Measurements from ENCODE around the gene CFAP43. TPM values are rescaled to one million over a fixed set of nuclear protein-coding genes. Genes with fewer than 3 reads are reported as not detected.
"Not testable (repeated sequence)": the region's sequence is repeated elsewhere in the genome, so short reads cannot be mapped to it uniquely, and the experiment has no call there.

Gene CFAP43
- total and polyA plus RNA-seq, 4 donors = 0.10 to 0.33 (median 0.15) TPM

DNA sequence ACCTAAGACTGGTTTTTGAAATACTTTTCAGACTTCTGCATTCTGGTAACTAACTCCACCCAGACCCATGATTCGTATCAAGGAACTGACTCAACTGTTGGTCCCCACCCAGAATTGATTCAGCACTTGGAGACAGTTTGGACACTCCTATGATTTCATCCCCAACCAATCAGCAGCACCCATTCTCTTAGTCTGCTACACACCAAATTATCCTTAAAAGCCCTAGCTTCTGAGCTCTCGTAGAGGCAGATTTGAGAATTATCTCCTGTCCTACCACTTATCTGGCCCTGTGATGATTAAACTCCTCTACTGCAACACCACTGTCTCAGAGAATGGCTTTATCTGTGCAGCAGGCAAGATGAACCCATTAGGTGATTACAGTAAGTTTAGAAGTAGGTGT, 14.8 kb upstream of the CFAP43 start:
- Histone ChIP-seq H3K27me3 (ENCODE audit: control insufficient read depth in 4 of 4, insufficient read depth in 4 of 4, low read length in 3 of 4) (no peaks in the 10 kb centered on the region), H3K4me1 (ENCODE audit: control insufficient read depth in 4 of 4, insufficient read depth in 4 of 4, low read length in 3 of 4) (peaks cover 0 to 6% (median under 1%) of the 10 kb centered on the region in 4 donors), H3K9ac (ENCODE audit: low read depth in 1 of 2, low read length in 2 of 2) (no peak overlapping the region), H3K27ac (ENCODE audit: low read depth in 1 of 2, low read length in 2 of 2) (no peak overlapping the region), H3K4me3 (ENCODE audit: low read depth in 1 of 3, low read length in 3 of 3) (no peak overlapping the region), H3K9me3 (ENCODE audit: control insufficient read depth in 4 of 4, low read length in 3 of 4) (no peaks in the 10 kb centered on the region), H3K36me3 (ENCODE audit: control insufficient read depth in 4 of 4, insufficient read depth in 3 of 4, low read depth in 1 of 4, low read length in 3 of 4) (no peaks in the 10 kb centered on the region)
- TF ChIP-seq JUND (IDR thresholded peaks at IDR 0.05) (no peak), YY1 (IDR thresholded peaks at IDR 0.05) (no peak)
- no peak for DNase-seq (ENCODE audit: low spot score)
- WGBS = 79% methylated on average over 2 of the region's 2 CpGs

DNA sequence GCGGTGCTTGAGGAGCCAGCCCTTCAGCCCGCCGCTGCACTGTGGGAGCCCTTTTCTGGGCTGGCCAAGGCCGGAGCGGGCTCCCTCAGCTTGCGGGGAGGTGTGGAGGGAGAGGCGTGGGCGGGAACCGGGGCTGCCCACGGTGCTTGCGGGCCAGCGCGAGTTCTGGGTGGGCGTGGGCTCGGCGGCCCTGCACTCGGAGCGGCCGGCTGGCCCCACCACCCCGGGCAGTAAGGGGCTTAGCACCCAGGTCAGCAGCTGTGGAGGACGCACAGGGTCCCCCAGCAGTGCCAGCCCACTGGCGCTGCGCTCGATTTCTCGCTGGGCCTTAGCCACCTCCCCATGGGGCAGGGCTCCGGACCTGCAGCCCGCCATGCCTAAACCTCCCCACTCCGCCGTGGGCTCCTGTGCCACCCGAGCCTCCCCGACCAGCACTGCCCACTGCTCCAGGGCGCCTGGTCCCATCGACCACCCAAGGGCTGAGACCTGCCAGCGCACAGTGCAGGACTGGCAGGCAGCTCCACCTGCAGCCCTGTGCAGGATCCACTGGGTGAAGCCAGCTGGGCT, 13.0 kb upstream of the CFAP43 start:
- Histone ChIP-seq H3K9me3 (ENCODE audit: control insufficient read depth in 4 of 4, low read length in 3 of 4) (no peaks in the 10 kb centered on the region), H3K4me1 (ENCODE audit: control insufficient read depth in 4 of 4, insufficient read depth in 4 of 4, low read length in 3 of 4) (no peaks in the 10 kb centered on the region), H3K36me3 (ENCODE audit: control insufficient read depth in 4 of 4, insufficient read depth in 3 of 4, low read depth in 1 of 4, low read length in 3 of 4) (no peaks in the 10 kb centered on the region), H3K4me3 (ENCODE audit: low read depth in 1 of 3, low read length in 3 of 3) (no peak overlapping the region), H3K27ac (ENCODE audit: low read depth in 1 of 2, low read length in 2 of 2) (no peak overlapping the region), H3K9ac (ENCODE audit: low read depth in 1 of 2, low read length in 2 of 2) (no peak overlapping the region), H3K27me3 (ENCODE audit: control insufficient read depth in 4 of 4, insufficient read depth in 4 of 4, low read length in 3 of 4) (no peaks in the 10 kb centered on the region)
- TF ChIP-seq JUND (IDR thresholded peaks at IDR 0.05) = no peak
- TF ChIP-seq GABPA (IDR thresholded peaks at IDR 0.05 in 1 of 2, conservative IDR thresholded peaks at IDR 0.05 in 1 of 2) = no peak
- no peak for TF ChIP-seq HNF4A (conservative IDR thresholded peaks at IDR 0.05)
- TF ChIP-seq NR2F2 (IDR thresholded peaks at IDR 0.05) = no peak
- TF ChIP-seq EGR1 (IDR thresholded peaks at IDR 0.05; ENCODE audit: low read depth in 2 of 2) = no peak
- TF ChIP-seq, protein P1, sequence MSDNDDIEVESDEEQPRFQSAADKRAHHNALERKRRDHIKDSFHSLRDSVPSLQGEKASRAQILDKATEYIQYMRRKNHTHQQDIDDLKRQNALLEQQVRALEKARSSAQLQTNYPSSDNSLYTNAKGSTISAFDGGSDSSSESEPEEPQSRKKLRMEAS (IDR thresholded peaks at IDR 0.05) = no peak
- TF ChIP-seq FOXA2 (IDR thresholded peaks at IDR 0.05) = no peak
- TF ChIP-seq, protein P2, sequence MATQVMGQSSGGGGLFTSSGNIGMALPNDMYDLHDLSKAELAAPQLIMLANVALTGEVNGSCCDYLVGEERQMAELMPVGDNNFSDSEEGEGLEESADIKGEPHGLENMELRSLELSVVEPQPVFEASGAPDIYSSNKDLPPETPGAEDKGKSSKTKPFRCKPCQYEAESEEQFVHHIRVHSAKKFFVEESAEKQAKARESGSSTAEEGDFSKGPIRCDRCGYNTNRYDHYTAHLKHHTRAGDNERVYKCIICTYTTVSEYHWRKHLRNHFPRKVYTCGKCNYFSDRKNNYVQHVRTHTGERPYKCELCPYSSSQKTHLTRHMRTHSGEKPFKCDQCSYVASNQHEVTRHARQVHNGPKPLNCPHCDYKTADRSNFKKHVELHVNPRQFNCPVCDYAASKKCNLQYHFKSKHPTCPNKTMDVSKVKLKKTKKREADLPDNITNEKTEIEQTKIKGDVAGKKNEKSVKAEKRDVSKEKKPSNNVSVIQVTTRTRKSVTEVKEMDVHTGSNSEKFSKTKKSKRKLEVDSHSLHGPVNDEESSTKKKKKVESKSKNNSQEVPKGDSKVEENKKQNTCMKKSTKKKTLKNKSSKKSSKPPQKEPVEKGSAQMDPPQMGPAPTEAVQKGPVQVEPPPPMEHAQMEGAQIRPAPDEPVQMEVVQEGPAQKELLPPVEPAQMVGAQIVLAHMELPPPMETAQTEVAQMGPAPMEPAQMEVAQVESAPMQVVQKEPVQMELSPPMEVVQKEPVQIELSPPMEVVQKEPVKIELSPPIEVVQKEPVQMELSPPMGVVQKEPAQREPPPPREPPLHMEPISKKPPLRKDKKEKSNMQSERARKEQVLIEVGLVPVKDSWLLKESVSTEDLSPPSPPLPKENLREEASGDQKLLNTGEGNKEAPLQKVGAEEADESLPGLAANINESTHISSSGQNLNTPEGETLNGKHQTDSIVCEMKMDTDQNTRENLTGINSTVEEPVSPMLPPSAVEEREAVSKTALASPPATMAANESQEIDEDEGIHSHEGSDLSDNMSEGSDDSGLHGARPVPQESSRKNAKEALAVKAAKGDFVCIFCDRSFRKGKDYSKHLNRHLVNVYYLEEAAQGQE (IDR thresholded peaks at IDR 0.05) = no peak
- no peak for TF ChIP-seq SP1 (IDR thresholded peaks at IDR 0.05)
- no peak for TF ChIP-seq FOXA1 (IDR thresholded peaks at IDR 0.05)
- no peak for TF ChIP-seq HNF4G (IDR thresholded peaks at IDR 0.05)
- TF ChIP-seq, protein P3, sequence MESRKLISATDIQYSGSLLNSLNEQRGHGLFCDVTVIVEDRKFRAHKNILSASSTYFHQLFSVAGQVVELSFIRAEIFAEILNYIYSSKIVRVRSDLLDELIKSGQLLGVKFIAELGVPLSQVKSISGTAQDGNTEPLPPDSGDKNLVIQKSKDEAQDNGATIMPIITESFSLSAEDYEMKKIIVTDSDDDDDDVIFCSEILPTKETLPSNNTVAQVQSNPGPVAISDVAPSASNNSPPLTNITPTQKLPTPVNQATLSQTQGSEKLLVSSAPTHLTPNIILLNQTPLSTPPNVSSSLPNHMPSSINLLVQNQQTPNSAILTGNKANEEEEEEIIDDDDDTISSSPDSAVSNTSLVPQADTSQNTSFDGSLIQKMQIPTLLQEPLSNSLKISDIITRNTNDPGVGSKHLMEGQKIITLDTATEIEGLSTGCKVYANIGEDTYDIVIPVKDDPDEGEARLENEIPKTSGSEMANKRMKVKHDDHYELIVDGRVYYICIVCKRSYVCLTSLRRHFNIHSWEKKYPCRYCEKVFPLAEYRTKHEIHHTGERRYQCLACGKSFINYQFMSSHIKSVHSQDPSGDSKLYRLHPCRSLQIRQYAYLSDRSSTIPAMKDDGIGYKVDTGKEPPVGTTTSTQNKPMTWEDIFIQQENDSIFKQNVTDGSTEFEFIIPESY (IDR thresholded peaks at IDR 0.05) = no peak
- TF ChIP-seq YY1 (IDR thresholded peaks at IDR 0.05) = no peak
- no peak for DNase-seq (ENCODE audit: low spot score)
- 98% methylated on average over 34 of the region's 34 CpGs for WGBS

DNA sequence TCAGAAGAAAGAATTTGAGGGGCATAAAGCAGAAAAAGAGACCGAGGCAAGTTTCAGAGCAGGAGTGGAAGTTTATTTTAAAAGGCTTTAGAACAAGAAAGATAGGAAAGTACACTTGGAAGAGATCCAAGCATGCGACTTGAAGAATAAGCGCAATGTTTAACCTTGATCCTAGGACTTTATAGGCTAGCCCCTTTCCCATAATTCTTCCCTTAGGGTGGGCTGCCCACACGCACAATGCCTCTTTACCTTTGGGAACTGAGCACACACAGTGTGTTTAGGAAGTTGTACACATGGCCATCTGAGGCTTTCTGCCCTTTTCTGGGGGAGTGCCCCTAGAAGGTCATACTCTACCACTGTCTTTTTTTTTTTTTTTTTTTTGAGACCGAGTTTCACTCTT, 11.3 kb upstream of the CFAP43 start:
- no peak for DNase-seq (ENCODE audit: low spot score)
- Histone ChIP-seq H3K27ac (ENCODE audit: low read depth in 1 of 2, low read length in 2 of 2) (no peak overlapping the region), H3K9ac (ENCODE audit: low read depth in 1 of 2, low read length in 2 of 2) (no peak overlapping the region)

DNA sequence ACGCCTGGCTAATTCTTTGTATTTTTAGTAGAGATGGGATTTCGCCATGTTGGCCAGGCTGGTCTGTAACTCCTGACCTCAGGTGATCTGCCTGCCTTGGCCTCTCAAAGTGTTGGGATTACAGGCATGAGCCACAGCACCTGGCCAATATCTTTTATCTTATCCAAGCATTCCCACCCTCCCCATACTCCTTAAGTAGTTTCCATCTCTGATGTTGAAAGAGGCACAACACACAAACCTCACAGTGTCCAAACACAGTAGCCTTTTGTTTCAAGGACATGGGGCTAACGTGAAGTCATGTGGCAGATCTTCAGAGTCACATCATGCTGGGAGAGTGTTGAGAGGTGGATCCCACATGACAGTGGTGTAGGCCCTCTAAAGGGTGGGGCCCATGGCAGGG, 10.8 kb upstream of the CFAP43 start:
- not testable (repeated sequence) for H3K27ac ChIP-seq (ENCODE audit: low read depth in 1 of 2, low read length in 2 of 2)

More for the DNA sequence above, 11.3 kb upstream of the CFAP43 start:
- no peaks in the 10 kb centered on the region for H3K27me3 ChIP-seq (ENCODE audit: control insufficient read depth in 4 of 4, insufficient read depth in 4 of 4, low read length in 3 of 4)
- H3K4me3 ChIP-seq (ENCODE audit: low read depth in 1 of 3, low read length in 3 of 3) = no peak overlapping the region
- no peaks in the 10 kb centered on the region for H3K9me3 ChIP-seq (ENCODE audit: control insufficient read depth in 4 of 4, low read length in 3 of 4)
- H3K4me1 ChIP-seq (ENCODE audit: control insufficient read depth in 4 of 4, insufficient read depth in 4 of 4, low read length in 3 of 4) = no peaks in the 10 kb centered on the region
- H3K36me3 ChIP-seq (ENCODE audit: control insufficient read depth in 4 of 4, insufficient read depth in 3 of 4, low read depth in 1 of 4, low read length in 3 of 4) = no peaks in the 10 kb centered on the region
- TF ChIP-seq, protein P4, sequence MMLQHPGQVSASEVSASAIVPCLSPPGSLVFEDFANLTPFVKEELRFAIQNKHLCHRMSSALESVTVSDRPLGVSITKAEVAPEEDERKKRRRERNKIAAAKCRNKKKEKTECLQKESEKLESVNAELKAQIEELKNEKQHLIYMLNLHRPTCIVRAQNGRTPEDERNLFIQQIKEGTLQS (IDR thresholded peaks at IDR 0.05) = no peak
- no peak for TF ChIP-seq HNF4G (IDR thresholded peaks at IDR 0.05)
- no peak for TF ChIP-seq GABPA (IDR thresholded peaks at IDR 0.05 in 1 of 2, conservative IDR thresholded peaks at IDR 0.05 in 1 of 2)
- TF ChIP-seq RXRA (IDR thresholded peaks at IDR 0.05) = no peak
- TF ChIP-seq JUND (IDR thresholded peaks at IDR 0.05) = no peak
- TF ChIP-seq, protein P1 (IDR thresholded peaks at IDR 0.05) = no peak
- 70% methylated on average over 5 of the region's 5 CpGs for WGBS

More for the DNA sequence above, 10.8 kb upstream of the CFAP43 start:
- H3K9ac ChIP-seq (ENCODE audit: low read depth in 1 of 2, low read length in 2 of 2); DNase-seq (ENCODE audit: low spot score); H3K4me1 ChIP-seq (ENCODE audit: control insufficient read depth in 4 of 4, insufficient read depth in 4 of 4, low read length in 3 of 4); H3K36me3 ChIP-seq (ENCODE audit: control insufficient read depth in 4 of 4, insufficient read depth in 3 of 4, low read depth in 1 of 4, low read length in 3 of 4); H3K9me3 ChIP-seq (ENCODE audit: control insufficient read depth in 4 of 4, low read length in 3 of 4); H3K4me3 ChIP-seq (ENCODE audit: low read depth in 1 of 3, low read length in 3 of 3); H3K27me3 ChIP-seq (ENCODE audit: control insufficient read depth in 4 of 4, insufficient read depth in 4 of 4, low read length in 3 of 4): not testable (repeated sequence)
- WGBS = 94% methylated on average over 3 of the region's 3 CpGs

Data from liver (tissue), 9 donors.